NCI-H526 (cell line): ENCODE results near the gene BRSK2.

Experiments
- DNase-seq, 2 experiments: peaks; one replicate each; lab custom pipeline; 2025; lab: John Stamatoyannopoulos, UW

BRSK2 gene

DNA sequence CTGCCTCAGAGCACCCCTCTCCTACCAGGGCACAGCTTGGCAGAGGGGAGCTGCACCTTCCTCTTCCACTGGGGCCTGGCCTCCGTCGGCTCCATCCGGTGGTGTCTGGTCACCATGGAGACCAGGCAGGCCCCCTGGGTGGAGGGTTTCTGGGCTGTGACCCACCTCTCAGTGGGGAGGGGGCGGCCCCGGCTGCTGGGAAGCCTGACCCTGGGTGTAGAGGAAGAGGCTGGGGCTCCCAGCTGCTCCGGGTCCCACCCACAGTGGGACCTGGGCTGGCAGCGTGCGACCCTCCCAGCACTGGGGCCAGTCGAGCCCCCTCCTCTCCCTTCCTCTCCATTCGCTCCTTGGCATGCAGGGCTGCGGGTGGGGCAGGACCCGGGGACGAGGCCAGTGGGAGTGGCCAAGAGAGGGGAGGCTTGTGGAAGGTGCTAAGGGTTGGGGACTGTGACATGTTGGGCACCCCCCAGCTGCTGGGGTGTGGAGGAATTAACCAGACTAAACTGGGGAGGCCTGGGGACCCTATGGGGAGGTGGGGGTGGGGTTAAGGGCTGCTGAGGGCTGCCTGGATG is 46.8 kb downstream of the BRSK2 start:
- no peak for DNase-seq

DNA sequence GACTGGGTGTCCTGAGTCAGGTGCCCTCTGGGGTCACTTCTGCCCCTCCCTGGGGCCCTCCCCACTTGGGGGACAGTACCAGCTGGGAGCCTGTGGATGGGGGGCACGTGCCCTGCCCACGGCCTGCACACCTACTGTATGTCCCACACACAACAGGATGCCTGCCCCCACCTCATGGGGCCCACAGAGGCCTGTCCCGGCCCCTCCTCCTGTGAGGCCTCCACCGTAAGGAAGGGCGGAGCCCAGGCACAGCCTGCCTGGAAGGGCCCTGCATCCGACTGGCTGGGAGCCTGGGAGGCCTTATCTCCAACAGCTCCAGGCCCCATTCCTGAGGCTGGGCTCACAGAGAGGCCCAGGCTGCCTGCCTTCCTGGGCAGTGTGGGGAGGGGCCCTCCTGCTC is 47.8 kb downstream of the BRSK2 start:
- no peak for DNase-seq

DNA sequence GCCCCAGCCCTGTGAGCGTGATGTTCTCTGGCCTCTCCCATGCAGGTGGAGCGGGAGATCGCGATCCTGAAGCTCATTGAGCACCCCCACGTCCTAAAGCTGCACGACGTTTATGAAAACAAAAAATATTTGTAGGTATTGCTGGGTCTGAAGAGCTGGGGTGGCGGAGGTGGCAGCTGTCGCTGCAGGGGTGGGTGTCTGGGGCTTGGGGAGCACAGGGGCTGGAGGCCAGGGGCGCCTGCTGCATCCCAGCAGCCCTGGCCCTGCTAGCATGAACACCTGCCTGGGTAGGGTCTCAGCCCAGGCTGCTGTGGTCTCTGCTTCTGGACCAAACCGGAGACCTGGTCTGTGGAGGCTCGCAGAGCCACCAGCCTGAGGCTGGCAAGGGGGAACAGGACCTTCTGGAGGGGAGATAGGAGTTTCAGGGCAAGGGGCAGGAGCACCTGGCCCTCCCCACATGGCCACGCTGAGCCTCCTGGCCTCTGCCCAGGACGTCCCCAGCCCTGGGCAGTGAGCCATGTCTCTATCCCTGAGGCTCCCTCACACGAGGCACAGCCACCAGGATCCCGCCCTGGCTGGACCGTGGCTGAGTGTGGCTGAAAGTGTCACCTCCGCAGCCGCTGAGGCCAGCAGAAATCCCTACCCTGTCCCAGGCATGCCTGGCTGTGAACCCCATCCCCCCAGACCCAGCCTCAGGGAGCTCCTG is 48.7 kb downstream of the BRSK2 start:
- no peak for DNase-seq

- no peak for DNase-seq
Measured at GRCh38 chr11:1438967-1439330, 49.2 kb downstream of the BRSK2 start.

DNA sequence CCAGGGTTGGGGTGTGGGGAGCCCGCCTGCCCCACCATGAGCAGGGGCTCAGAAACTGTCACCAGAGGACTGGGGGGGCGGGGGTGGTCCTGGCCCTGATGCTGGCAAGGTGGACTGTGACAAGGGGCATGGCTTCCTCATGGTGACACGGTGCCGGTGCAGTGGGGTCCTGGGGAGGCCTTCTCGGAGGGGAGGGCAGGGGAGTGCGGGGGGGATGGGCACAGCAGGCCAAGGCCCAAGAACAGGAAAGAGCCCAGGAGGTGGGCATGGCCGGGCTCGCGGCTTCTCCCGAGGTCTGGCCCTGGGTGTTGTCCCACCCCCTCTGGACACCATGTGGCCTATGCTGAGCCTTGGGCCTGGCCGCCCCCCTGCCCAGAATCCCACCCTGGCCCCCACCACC is 49.6 kb downstream of the BRSK2 start:
- DNase-seq: no peak

- DNase-seq: no peak
Measured at GRCh38 chr11:1440066-1440465, 50.3 kb downstream of the BRSK2 start.

- DNase-seq: no peak
Measured at GRCh38 chr11:1440496-1440895, 50.8 kb downstream of the BRSK2 start.

DNA sequence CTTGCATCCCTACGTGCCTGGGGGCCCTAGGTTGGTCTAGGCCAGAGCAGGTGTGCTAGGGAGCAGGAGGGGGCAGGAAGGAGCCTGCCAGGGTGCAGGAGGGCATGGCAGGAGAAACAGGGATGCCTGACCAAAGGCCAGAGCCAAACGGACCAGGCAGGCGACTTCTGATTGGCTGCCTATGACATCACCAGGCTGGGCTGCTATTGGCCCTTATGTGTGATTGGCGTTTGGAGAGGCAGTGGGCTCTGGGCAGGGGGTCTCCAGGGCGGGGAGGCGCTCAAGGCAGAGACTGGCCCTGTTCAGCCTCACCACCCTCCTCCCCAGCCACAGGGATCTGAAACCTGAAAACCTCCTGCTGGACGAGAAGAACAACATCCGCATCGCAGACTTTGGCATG is 52.4 kb downstream of the BRSK2 start:
- DNase-seq: no peak

DNA sequence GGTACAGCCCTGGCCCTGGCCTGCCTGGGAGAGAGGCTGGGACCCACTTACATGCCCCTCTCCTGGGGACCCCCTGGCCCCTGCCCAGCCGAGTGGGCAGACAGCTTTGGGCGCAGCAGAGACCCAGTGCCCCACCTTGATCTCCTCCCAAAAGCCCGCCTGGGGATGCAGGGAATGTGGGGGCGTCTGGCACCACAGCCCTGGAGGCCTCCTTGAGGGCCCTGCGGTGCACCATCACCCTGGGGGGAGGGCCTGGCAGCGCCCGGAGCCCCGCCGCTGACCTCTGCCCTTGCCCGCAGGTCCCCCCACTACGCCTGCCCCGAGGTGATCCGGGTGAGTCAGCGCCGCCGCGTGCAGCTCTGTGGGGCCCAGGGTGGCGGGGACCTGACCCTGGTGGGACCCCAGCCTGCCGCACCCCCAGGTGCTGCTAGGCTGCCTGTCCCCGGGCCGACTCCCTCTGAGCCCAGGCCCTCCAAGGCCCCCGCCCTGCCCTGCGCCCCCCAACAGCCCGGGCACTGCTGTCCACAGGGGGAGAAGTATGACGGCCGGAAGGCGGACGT is 53.2 kb downstream of the BRSK2 start:
- DNase-seq: no peak

DNA sequence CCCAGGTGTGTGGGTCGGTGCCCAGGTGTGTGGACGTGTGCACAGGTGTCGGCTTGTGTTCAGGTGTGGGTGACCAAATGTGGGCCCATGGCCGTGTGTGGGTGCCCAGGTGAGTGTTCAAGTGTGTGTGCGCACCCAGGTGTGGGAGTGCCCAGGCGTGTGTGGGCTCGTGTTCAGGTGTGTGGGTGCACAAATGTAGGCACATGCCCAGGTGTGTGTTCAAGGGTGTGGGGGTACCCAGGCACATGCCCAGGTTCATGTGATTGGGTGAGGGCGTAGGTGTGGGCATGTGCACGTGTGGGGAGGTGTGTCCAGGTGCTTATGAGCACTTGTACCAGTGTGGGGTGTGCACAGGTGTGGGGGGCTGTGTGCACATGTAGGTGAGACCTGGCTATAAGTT is 54.0 kb downstream of the BRSK2 start:
- DNase-seq: no peak

DNA sequence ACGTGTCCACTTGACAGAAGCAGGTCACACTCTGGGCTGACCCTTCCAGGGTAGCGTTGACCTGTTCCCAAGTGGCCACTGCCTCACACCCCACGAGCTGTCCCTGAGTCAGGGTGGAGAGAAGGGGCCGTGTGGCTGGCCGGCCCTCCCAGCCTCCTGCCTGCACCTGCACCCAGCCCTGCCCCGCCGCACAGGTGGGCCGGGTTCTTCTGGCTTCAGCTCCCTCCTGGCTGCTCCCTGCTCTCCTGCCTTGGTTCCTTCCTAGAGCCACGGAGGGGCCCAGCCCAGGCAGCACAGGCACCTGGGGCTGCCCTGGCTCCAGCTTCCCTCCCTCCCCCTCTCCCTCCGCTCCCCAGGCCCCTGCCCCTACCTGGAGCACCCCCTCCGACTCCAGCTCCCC is 54.6 kb downstream of the BRSK2 start:
- no peak for DNase-seq

- no peak for DNase-seq
Measured at GRCh38 chr11:1444823-1445422, 55.2 kb downstream of the BRSK2 start.

- no peak for DNase-seq
Measured at GRCh38 chr11:1445741-1446445, 56.2 kb downstream of the BRSK2 start.

GRCh38 chr11:1446623-1447022 is 56.9 kb downstream of the BRSK2 start:
- no peak for DNase-seq

DNA sequence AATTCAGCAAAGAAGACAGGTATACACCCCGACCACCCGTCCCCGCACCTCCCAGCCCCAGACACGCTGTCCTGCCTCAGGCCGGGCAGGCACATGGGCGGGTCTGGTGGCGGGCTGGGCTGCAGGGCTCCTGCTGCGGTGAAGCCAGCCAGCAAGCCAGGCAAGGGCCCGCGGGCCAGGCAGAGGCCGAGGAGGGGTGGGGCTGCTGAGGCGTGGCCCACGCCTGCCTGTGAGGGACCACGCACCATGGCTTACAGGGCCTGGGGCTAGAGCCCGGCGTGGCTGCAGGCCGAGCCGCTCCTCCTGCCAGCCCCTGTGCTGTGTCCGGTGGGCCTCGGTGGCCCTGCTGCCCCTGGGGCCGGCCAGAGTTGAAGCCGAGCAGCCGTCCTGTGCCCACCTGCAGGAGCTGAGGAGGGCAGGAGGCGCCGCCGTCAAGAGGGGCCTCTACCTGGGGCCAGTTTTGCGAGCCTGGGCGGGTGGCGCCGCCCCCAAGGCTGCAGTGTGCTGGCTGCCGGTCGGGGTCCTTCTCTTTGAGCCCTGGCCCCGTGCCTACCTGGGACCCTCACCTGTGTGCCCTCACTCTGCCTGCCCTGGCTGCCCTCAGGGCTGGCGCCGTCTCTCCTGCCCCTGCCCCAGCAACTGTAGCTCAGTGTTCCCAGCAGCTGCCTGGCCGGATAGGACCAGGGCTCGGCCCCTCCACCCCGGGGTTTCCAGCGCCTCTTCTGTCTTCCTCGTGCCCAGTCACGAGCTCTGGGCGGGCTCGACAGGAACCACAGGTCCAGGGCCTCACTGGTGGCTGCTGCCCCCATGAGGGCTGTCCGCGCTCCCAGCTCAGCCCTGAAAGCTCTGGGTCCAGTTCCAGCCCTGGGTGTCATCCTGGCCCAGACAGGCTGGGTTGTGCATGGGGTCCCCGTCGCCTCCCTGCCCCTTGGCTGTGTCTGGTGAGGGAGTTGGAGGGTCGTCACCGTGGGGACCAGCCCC is 58.4 kb downstream of the BRSK2 start:
- DNase-seq: no peak

GRCh38 chr11:1448882-1449281 is 59.1 kb downstream of the BRSK2 start:
- DNase-seq: no peak

GRCh38 chr11:1449490-1450243 is 59.9 kb downstream of the BRSK2 start:
- no peak for DNase-seq

DNA sequence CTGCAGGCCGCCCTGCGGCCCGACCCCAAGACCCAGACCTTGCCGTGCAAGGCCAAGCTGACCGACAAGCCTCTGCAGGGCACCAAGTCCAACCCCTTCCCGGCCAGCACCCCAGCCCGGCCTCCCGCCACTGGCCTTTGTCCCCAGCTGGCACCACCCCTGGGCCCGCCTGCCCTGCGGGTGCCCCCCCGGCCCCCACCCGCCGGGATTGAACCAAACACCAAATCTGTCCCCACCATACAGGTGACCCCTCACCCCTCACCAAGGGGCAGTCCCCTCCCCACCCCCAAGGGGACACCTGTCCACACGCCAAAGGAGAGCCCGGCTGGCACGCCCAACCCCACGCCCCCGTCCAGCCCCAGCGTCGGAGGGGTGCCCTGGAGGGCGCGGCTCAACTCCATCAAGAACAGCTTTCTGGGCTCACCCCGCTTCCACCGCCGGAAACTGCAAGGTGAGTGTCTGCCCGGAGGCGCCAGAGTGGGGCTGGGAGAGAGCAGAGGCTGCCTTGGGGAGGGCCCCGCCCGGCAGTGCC is 60.7 kb downstream of the BRSK2 start:
- no peak for DNase-seq

DNA sequence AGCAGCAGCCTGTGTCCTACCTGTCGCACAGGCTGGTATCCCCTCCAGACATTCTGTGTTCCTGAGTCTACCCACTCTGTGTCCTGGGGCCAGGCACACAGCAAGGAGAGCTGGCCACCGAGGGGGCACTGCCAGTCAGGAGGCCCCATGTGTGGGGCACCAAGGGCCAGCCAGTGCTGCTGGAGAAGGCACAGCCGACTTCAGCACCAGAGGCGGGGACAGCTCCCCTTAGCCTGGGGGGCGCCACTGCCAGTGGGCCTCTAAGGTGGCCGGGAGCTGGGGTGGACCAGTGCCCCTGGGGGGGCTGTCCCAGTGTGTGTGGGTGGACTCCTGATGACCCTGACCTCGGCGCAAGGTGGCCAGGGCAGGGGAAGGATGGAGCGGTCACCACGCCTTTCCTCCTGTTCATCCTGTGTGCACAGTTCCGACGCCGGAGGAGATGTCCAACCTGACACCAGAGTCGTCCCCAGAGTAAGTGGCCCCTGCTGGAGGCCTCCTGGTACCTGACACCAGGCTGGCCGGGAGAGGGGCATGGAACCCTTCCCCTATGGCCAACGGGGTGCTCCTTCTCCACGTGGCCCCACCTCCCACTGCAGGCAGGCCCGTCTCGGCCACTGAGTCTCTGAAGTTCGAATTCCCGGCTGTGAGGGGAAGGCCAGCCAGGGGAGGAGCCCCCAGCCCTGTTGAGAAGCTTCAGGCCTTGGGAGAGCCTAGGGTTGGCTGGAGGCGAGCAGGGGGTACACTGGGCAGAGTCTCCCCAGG is 61.4 kb downstream of the BRSK2 start:
- no peak for DNase-seq
